ENCODE measurements around the gene POLR2H. TPM values are rescaled to one million over a fixed set of nuclear protein-coding genes. Genes with fewer than 3 reads are reported as not detected.

POLR2H gene
- total and polyA plus RNA-seq, 10 of the 15 experiments (the other 5 are each of a cell fraction or from before 2014, with no cell fraction given), result 74.2 to 357 (median 143) TPM

DNA sequence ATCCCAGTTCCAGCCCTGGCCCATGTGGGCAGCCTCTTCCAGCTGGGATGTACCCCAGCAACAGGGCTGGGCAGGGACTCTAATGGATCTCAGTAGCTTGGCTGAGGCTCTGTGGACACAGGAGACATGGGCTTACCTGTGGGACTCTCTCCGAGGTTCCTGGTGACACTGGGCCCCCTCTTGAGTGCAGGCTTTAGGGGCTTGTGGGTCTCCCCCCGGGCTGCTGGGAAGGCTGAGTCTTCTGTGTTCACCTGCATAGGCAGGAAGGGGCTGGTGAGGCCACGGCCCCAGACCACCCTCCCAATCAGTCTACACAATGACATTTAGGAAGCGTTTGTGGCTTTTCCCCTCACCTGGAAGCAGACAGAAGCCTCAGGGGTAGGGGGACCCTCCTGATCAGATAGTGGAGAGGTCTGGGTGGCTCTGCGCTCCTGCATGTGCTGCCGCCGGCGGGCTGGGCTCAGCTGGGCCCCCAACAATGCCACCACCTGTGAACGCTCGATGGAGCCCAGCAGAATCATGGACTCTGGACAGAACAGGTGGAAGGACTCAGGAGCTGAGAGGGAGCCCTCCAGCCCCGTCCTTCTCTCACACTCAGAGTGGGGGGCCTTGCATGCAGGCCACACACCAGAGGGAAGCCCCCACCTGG, 8.5 kb upstream of the POLR2H start (continued):
- TF ChIP-seq E2F8 (IDR thresholded peaks at IDR 0.05; ENCODE audit: low read depth, partially characterized antibody) (no peak), RUNX3 (IDR thresholded peaks at IDR 0.05; ENCODE audit: low read length) (no peak), SPI1 (IDR thresholded peaks at IDR 0.05; ENCODE audit: borderline replicate concordance, insufficient read depth, low read depth, low read length) (no peak), RAD51 (IDR thresholded peaks at IDR 0.05) (no peak), NR2F1 (conservative IDR thresholded peaks at IDR 0.05) (no peak), SUPT20H (IDR thresholded peaks at IDR 0.05; ENCODE audit: borderline replicate concordance, control insufficient read depth, low read depth, low read length) (no peak)
- TF ChIP-seq, protein P1, sequence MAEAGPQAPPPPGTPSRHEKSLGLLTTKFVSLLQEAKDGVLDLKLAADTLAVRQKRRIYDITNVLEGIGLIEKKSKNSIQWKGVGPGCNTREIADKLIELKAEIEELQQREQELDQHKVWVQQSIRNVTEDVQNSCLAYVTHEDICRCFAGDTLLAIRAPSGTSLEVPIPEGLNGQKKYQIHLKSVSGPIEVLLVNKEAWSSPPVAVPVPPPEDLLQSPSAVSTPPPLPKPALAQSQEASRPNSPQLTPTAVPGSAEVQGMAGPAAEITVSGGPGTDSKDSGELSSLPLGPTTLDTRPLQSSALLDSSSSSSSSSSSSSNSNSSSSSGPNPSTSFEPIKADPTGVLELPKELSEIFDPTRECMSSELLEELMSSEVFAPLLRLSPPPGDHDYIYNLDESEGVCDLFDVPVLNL (IDR thresholded peaks at IDR 0.05; ENCODE audit: low read depth, low read length), result no peak

DNA sequence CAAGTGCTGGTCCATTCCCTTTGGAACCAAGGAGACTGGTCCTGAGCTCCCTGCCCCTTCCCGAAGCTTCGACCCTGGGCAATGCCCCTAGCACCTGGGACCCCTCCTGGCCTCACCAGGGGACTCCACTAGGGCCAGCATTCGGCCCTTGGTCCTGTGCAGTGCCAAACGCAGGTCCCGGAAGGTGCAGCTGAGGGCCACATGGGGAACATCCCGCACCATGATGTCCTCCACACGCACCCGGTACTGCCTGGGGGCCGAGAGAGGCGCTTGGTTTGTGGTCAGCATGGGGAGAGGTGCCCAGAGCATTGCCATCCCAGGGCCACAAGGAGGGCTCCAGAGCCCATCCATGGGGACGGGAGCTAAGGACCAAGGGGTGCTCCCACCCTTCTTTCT, 8.0 kb upstream of the POLR2H start:
- TF ChIP-seq SIN3A (IDR thresholded peaks at IDR 0.05; ENCODE audit: low read depth, low read length) (no peak), ZBED1 (IDR thresholded peaks at IDR 0.05; ENCODE audit: borderline replicate concordance) (no peak), EP300 (IDR thresholded peaks at IDR 0.05; ENCODE audit: borderline replicate concordance in 1 of 2, control insufficient read depth in 1 of 2, low read depth in 2 of 2, low read length in 2 of 2) (no peak), RBBP5 (conservative IDR thresholded peaks at IDR 0.05) (no peak), POLR2A (IDR thresholded peaks at IDR 0.05; ENCODE audit: low read depth, low read length) (no peak)
- 37% methylated on average over 11 of the region's 11 CpGs for WGBS (ENCODE audit: insufficient coverage, insufficient replicate concordance, low lambda C conversion rate, missing lambda C conversion rate)
- RAD21 ChIA-PET (ENCODE audit: unreplicated experiment), result interaction anchor here (1.2 to 2.6 kb wide), 2 partner anchors 18 to 161 kb away, joined by 9 to 11 read pairs; no protein-coding TSS in a partner anchor
- in situ Hi-C loops (cut with MboI), result no loop called here
- Histone ChIP-seq H3K27ac (ENCODE audit: control insufficient read depth, insufficient read depth) (no peak overlapping the region), H3K9ac (ENCODE audit: control insufficient read depth, insufficient read depth, low read length) (no peak overlapping the region), H3K79me2 (ENCODE audit: control insufficient read depth, insufficient read depth, low read length) (no peaks in the 10 kb centered on the region), H3K4me2 (ENCODE audit: control insufficient read depth, insufficient read depth) (no peak overlapping the region), H3K9me3 (replicated peaks; ENCODE audit: control insufficient read depth, insufficient read depth, low read length) (no peaks in the 10 kb centered on the region), H4K20me1 (ENCODE audit: control insufficient read depth, insufficient read depth) (no peaks in the 10 kb centered on the region), H3K4me3 (no peak overlapping the region), H3K4me1 (ENCODE audit: control insufficient read depth, insufficient read depth, low read length) (no peaks in the 10 kb centered on the region), H3K27me3 (replicated peaks in 1 of 2; ENCODE audit: control insufficient read depth in 2 of 2, insufficient read depth in 2 of 2, low read length in 1 of 2) (no peaks in the 10 kb centered on the region; a peak in 1 of 4 replicates), H2AFZ (ENCODE audit: control insufficient read depth, low read depth, low read length) (no peak overlapping the region), H3K36me3 (ENCODE audit: control insufficient read depth in 2 of 2, insufficient read depth in 2 of 2, low read length in 1 of 2) (no peaks in the 10 kb centered on the region)
- SMC1A ChIA-PET (ENCODE audit: uncharacterized antibody, unreplicated experiment), result no interaction called here
- DNase-seq (ENCODE audit: low read depth, low spot score) (no peak), FAIRE-seq (no peak), ATAC-seq (no peak)
- CTCF ChIA-PET, result interaction anchor here (0.6 to 3.7 kb wide), 17 partner anchors 8 to 458 kb away, joined by 3 to 26 read pairs (median 4); no protein-coding TSS in a partner anchor
- intact Hi-C loops (cut with micrococcal nuclease; ENCODE audit: unreplicated experiment), result no loop called here
- no TSS peak for BruUV-seq (replicated peaks)
- POLR2A ChIA-PET, result no interaction called here

Measured in GM12878 (cell line).